ENCODE results near the gene STX5.
"Not testable (repeated sequence)": the region's sequence is repeated elsewhere in the genome, so short reads cannot be mapped to it uniquely, and the experiment has no call there.

The STX5 gene

GRCh38 chr11:62854013-62854824, 22.4 kb upstream of the STX5 start:
- DNase-seq (ENCODE audit: low read depth in 2 of 2): no peak

DNA sequence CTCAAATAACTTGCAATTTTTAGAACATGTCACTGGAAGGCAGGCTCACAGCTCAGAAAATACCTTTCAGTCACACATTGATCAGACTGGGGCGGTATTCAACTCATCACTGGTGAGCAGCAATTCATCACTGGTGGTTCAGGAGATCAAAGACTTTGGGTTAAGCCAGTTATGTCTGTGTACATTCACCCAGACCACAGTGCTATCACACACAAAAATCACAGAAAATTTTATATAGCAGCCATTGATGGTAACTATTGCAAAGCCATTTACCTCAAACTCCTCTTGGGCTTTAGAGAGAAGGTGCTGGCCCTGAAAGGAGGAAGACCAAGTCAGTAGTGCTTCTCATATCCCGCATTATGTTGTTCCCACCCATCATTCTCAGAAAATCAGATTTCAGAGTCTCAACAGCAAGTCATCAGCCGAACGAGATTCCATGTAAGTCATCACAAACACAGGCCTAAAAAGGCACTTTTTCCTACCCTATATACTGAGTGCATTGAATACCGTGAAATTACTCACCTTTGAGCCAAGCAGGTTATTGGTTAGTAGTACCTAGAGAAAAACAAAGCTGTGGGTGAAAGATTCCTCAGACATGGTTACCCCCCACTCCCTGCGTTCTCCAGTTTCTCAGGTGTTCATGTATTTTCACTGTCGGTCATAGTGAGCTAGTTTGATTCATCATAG, 21.6 kb upstream of the STX5 start:
- DNase-seq (ENCODE audit: low read depth in 2 of 2): no peak

GRCh38 chr11:62852523-62853188, 20.8 kb upstream of the STX5 start:
- DNase-seq (ENCODE audit: low read depth in 2 of 2): no peak

DNA sequence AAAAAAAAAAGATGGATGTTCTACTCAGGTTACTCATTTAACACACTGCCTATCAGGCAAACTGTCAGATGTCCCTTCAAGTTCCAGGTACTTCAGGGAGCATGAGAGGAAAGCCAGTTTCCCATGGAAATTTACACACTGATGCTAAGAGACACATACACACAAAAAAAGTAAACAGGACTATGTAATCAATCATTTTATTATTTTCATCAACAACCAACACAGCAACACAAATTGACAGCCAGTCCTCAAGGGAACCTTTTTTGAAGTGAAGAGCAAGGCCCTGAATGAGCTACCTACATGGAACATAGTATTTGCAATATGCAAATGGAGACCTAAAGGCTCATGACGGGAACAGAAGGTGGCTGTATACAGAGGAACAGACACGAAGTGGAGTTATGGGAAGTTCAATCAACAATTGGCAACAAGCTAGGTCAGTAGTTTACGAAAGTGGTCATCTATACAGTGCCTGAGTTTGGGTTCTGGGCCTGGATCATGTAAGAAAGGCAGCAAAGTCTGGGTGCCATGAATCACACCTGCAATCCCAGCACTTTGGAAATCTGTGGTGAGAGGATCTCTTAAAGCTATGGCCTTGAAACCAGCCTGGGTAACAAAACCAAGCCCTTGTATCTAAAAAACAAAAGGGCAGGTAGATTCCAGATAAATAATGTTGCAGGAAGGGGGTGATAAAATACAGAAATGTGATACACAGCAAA, 20.1 kb upstream of the STX5 start:
- no peak for DNase-seq (ENCODE audit: low read depth in 2 of 2)

DNA sequence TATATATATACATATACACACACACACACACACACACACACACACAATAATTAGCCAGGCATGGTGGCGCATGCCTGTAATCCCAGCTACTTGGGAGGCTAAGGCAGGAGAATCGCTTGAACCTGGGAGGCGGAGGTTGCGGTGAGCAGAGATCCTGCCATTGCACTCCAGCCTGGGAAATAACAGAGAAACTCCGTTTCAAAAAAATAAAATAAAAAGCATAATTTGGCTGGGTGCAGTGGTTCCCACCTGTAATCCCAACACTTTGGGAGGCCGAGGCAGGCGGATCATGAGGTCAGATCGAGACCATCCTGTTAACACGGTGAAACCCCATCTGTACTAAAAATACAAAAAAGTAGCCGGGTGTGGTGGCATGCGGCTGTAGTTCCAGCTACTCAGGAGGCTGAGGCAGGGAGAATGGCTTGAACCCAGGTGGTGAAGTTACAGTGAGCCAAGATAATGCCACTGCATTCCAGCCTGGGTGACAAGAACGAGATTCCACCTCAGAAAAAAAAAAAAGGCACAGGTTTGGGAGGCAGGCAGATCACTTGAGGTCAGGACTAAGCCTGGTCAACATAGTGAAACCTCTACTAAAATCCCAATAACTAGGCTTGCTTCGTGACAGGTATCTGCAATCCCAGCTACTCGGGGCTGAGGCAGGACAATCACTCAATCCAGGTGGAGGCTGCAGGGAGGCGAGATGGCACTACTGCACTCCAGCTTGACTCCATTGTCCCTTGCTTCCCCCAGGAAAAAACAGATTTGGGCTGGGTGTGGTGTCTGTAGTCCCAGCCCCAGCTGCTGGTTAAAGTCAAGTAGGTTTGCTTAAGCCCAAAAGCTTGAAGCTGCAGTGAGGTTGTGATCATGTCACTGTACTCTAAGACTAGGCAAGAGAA, 19.3 kb upstream of the STX5 start:
- no peak for DNase-seq (ENCODE audit: low read depth in 2 of 2)

DNA sequence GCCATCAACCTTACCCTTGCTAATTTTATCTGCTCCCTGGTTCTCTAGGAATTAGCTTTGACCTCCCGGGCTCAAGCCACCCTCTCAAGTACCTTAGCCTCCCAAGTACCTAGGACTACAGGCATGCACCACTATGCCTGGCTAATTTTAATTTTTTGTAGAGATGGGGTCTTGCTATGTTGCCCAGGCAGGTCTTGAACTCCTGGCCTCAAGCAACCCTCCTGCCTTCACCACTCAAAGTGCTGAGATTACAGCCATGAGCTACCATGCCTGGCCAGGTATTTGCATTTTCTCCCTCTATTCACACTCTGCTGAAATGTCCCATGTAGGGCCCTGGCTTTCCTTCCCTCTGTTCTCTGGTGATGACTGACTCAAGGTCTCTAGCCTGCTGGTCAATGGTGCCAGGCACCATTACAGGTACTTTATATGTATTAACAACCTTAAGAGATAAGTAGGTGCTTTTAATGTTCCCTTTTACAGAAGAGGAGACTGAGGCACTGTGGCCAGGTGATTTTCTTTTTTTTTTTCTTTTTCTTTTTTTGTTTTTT, 16.0 kb upstream of the STX5 start:
- DNase-seq (ENCODE audit: low read depth in 2 of 2): no peak

DNA sequence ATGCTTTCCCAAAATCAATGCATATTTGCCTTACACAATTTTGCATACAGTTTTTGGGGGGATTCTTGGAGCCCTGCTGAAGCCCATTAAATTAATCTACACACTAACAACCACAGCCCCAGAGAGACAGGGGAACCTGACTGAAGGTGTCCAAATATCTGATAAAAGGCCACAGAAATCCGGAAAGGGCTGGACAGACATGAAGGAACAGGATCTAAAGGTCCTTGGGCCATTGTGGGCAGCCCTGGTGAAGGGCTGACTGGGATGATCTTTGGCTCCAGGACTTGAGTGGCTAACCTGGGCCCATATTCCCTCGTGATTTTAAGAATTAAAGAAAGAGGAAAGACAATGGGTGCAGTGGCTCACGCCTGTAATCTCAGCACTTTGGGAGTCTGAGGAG, 14.3 kb upstream of the STX5 start:
- DNase-seq (ENCODE audit: low read depth in 2 of 2): no peak

DNA sequence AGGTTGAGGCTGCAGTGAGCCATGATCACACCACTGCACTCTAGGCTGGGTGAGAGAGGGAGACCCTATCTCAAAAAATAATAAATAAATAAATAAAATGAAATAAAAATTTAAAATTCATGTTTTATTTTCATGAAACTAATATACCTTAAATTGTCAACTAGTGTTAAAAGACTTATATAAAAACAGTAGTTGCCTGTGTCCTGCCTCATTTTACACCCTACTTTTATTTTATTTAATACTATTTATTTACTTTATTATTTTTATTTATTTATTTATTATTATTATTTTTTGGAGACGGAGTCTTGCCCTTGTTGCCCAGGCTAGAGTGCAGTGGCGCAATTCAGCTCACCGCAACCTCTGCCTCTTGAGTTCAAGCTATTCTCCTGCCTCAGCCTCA, 12.3 kb upstream of the STX5 start:
- DNase-seq (ENCODE audit: low read depth in 2 of 2): no peak

- no peak for DNase-seq (ENCODE audit: low read depth in 2 of 2)
These were observed 11.6 kb upstream of the STX5 start for GRCh38 chr11:62843466-62843865.

GRCh38 chr11:62842891-62843290, 11.0 kb upstream of the STX5 start:
- not testable (repeated sequence) for DNase-seq (ENCODE audit: low read depth in 2 of 2)

DNA sequence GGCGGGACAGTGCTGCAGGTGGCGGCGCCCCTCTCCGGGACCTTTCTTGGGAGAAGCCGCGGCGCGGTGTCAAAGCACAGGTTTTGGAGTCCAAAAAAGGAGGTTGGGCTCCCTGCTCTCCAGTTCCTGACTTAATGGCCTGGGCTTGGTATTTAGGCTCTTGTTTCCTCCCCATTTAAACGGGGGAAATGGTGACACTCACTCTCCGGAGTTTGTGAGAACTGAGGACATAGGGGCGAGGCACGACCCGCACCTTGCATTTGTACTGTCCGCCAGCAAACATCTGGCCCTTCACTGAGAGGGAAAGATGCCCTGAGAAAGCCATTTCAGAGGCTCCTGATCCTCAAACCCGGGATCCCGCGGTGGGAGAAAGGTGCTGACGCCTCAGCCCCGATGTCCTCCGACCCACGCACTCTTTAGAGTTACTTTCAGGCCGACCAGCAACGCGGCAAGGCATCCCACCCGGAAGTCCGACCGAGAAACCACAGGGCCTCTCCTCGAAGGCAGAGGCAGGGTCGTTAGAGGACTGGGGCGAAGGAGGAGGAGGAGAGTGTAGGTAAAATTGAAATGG, 10.4 kb upstream of the STX5 start:
- no peak for DNase-seq (ENCODE audit: low read depth in 2 of 2)

- peak; percentile 100 for DNase-seq (ENCODE audit: low read depth in 2 of 2)
These were observed 9.7 kb upstream of the STX5 start for GRCh38 chr11:62841361-62842170.

DNA sequence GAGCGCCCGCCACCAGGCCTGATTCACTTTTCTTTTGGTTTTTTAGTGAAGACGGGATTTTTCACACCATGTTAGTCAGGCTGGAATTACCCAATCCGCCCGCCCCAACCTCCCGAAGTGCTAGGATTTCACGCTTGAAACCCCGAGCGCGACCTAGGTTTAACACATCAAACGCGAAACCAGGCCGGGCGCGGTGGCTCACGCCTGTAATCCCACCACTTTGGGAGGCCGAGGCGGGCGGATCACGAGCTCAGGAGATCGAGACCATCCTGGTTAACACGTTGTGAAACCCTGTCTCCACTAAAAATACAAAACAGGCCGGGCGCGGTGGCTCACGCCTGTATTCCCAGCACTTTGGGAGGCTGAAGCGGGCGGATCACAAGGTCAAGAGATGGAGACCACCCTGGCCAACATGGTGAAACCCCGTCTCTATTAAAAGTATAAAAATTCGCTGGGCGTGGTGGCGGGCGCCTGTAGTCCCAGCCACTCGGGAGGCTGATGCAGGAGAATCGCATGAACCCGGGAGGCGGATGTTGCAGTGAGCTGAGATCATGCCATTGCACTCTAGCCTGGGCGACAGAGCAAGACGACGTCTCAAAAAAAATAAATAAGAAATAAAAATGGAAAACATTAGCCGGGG, 9.0 kb upstream of the STX5 start:
- DNase-seq (ENCODE audit: low read depth in 2 of 2): peak; percentile 60 to 63

DNA sequence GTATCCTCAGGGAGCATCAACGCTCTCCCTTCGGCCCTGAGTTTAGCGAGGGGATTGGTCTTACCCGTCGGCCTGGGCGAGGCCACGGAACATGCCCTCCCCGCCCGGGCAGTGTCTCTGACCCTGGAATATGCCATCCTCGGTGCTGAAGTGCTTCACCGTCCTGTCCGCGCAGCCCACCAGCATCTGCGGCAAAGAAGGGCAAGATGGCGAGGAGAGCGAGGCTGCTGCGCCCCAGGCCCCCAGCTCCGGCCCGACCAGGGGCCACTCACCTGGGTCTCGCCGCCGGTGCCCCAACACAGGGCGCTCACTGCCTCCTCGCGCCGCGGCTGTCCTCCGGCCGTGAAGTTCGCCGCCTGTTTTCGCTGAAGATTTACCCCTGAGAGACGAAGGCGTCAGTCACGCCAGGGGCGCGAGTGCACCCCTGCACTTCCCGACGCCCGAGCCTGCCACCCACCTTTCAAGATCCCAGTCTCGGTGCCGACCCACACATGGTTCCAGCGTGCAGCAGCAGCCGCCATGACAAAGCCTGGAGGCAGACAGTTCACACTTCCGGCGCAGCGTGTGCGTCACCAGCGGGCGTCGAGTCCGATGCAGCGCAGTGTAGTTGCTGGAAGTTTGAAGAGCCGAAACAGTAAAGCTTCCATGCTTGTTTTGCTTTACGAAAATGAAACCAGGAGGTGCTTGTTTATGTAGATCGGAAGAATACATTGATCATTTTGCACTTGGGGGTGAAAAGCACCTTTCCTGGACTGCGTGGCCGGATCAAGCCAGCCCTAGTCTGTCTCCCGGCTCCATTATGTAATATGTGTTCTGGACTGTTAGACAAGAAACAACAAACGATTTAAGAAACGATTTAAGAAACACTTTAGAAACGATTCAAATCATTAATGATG, 7.4 kb upstream of the STX5 start, which contains the start of gene WDR74:
Gene WDR74 (minus strand): TSS at position 541 of the 896 bp plus-strand sequence. CDS start 20 bp downstream, at position 521.
- peak; percentile 67 to 73 for DNase-seq (ENCODE audit: low read depth in 2 of 2)

- DNase-seq (ENCODE audit: low read depth in 2 of 2): no peak
These were observed 3.5 kb upstream of the STX5 start for GRCh38 chr11:62835336-62835735.

DNA sequence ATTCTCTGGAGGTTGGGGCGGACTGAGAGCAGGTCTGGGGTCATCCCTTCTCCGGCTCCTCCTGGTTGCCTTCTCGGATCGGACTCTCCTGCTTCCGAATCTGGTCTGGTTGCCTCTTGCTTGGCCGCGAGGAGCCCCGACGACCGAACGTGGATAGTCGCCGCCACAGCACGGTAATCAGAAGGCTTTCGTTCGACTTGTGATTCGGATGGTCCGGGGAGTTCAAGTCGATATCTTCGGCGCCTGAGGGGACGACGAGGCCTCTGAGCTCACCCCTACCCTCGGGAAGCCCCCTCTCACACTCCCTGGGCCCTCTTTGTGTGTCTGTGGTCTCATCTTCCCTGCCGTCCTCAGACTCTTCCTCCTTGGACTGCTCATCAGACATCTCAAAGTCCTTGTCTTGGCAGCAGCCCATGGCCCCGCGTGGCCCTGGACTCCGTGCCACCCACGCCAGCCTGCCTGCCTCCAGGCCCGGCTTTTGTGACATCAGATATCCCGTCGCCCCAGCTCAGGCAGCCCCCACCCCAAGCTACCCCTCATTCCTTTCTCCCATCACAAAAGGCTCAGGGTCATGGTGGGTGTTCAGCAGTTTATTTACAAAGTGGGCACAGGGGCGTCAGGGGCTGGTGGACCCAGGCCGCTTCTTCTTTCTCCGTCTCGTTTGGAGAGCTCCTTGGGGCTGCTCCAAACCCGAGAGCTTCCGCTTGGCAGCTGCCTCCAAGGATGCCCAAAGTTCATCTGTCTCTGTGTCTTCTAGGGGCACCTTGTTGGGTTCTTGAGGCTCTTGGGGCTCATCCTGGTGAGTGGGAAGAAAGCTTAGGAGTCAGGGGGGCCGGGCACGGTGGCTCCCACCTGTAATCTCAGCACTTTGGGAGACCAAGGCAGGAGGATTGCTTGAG, 734 bp upstream of the STX5 start, which contains the start of gene TEX54:
Gene TEX54 (minus strand): TSS at position 506 of the 899 bp plus-strand sequence.
- DNase-seq (ENCODE audit: low read depth in 2 of 2): no peak
